ENCODE measurements around the gene MED25. TPM values are rescaled to one million over a fixed set of nuclear protein-coding genes. Genes with fewer than 3 reads are reported as not detected.

The MED25 gene
- total and polyA plus RNA-seq, 9 of the 15 experiments (the other 6 are each of a cell fraction or from before 2014, with no cell fraction given), result 4.1 to 93.9 (median 19.3) TPM

- TF ChIP-seq NR0B1 (IDR thresholded peaks at IDR 0.05; ENCODE audit: partially characterized antibody) (no peak), GABPB2 (CRISPR knock-in tag; conservative IDR thresholded peaks at IDR 0.05) (no peak), CREM (IDR thresholded peaks at IDR 0.05; ENCODE audit: low read depth) (peak; percentile 97), KDM1A (IDR thresholded peaks at IDR 0.05) (no peak), GTF3C2 (IDR thresholded peaks at IDR 0.05; ENCODE audit: borderline replicate concordance, extremely low read depth, insufficient read length) (no peak), NR1H2 (CRISPR knock-in tag; IDR thresholded peaks at IDR 0.05) (no peak), MTF1 (CRISPR knock-in tag; IDR thresholded peaks at IDR 0.05; ENCODE audit: borderline replicate concordance) (no peak), FOS (IDR thresholded peaks at IDR 0.05; ENCODE audit: extremely low read depth, insufficient read length) (no peak), ZNF143 (CRISPR knock-in tag; IDR thresholded peaks at IDR 0.05) (peak; percentile 88), ZBTB2 (IDR thresholded peaks at IDR 0.05) (no peak), SMAD1 (IDR thresholded peaks at IDR 0.05; ENCODE audit: low read depth, low read length, partially characterized antibody) (no peak), FUS (optimal IDR thresholded peaks at IDR 0.05; ENCODE audit: low read depth, low read length) (no peak), HBP1 (CRISPR knock-in tag; IDR thresholded peaks at IDR 0.05) (no peak), ZNF584 (CRISPR knock-in tag; IDR thresholded peaks at IDR 0.05; ENCODE audit: low read depth) (no peak), BRF2 (IDR thresholded peaks at IDR 0.05; ENCODE audit: borderline replicate concordance, insufficient read depth, insufficient read length) (no peak), ZC3H8 (IDR thresholded peaks at IDR 0.05) (no peak), XRCC5 (IDR thresholded peaks at IDR 0.05; ENCODE audit: low read depth, low read length) (no peak; the same call in 1 of the 2 replicates), HNRNPH1 (optimal IDR thresholded peaks at IDR 0.05; ENCODE audit: low read depth, low read length) (no peak)
Observed at GRCh38 chr19:49850487-49851342, 32.6 kb downstream of the MED25 start, which contains the start of gene PTOV1 (continued).

Data from K562 (cell line).